ENCODE measurements around the gene AZIN2.

GRCh38 chr1:33074193-33074945 is 6.6 kb upstream of the AZIN2 start:
- TF ChIP-seq CTCF (IDR thresholded peaks at IDR 0.05 in 2 of 3, conservative IDR thresholded peaks at IDR 0.05 in 1 of 3; ENCODE audit: insufficient read depth in 2 of 3, low read depth in 1 of 3, low read length in 3 of 3): no peak
- no peak for TF ChIP-seq ZNF175 (CRISPR knock-in tag; IDR thresholded peaks at IDR 0.05; ENCODE audit: low read depth)
- TF ChIP-seq ZNF232 (CRISPR knock-in tag; IDR thresholded peaks at IDR 0.05): no peak

All from K562 (cell line).